ENCODE results near the gene SLC16A14. TPM values are rescaled to one million over a fixed set of nuclear protein-coding genes. Genes with fewer than 3 reads are reported as not detected.

Gene SLC16A14
- polyA plus RNA-seq, 3 donors = not detected

DNA sequence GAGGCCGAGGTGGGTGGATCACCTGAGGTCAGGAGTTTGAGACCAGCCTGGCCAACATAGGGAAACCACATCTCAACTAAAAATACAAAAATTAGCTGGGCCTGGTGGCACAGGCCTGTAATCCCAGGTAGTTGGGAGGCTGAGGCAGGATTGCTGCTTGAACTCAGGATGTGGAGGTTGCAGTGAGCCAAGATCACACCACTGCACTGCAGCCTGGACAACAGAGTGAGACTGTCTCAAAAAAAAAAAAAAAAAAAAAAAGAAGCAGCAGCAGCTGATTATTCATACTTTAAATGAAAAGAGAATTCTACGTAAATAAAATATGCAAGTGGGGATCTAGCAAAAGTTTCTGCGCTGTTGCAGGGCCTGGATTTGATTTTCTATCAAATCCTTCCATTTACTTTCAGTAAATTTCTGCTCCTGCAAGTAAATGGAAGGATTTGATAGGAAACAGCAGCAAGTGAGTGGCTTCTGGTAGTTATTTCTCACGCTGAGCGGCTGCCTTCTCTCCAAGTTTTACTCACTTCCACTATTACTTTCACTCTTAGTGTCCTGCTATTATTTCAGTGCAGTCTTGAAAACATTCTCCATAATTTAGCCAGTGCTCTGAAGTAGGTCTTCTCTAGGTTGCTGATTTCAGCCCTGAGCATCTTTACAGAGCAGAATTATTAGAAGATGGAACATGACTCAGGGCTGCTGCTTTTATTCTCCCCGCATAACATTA lies 68.4 kb downstream of the SLC16A14 start:
- no peaks in the 10 kb centered on the region for H3K79me2 ChIP-seq (ENCODE audit: insufficient read depth, low read length)
- DNase-seq = no peak
- TF ChIP-seq, protein P1, sequence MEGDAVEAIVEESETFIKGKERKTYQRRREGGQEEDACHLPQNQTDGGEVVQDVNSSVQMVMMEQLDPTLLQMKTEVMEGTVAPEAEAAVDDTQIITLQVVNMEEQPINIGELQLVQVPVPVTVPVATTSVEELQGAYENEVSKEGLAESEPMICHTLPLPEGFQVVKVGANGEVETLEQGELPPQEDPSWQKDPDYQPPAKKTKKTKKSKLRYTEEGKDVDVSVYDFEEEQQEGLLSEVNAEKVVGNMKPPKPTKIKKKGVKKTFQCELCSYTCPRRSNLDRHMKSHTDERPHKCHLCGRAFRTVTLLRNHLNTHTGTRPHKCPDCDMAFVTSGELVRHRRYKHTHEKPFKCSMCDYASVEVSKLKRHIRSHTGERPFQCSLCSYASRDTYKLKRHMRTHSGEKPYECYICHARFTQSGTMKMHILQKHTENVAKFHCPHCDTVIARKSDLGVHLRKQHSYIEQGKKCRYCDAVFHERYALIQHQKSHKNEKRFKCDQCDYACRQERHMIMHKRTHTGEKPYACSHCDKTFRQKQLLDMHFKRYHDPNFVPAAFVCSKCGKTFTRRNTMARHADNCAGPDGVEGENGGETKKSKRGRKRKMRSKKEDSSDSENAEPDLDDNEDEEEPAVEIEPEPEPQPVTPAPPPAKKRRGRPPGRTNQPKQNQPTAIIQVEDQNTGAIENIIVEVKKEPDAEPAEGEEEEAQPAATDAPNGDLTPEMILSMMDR (IDR thresholded peaks at IDR 0.05) = no peak
- peak overlapping the region; percentile 4 for H3K9ac ChIP-seq (ENCODE audit: insufficient read depth, low read length, poor library complexity, severe bottlenecking)
- Mint-ChIP-seq H3K4me1 (peaks cover 4% of the 10 kb centered on the region), H3K36me3 (no peaks in the 10 kb centered on the region), H3K27ac (no peak overlapping the region), H3K4me3 (no peak overlapping the region), H3K9me3 (no peaks in the 10 kb centered on the region), H3K27me3 (ENCODE audit: low read depth in 3 of 3) (peaks cover 0 to 2% (median 0%) of the 10 kb centered on the region in 3 donors)
- H3K4me3 ChIP-seq (replicated peaks in 1 of 3; ENCODE audit: low read depth in 2 of 3, low read length in 3 of 3) = no peak overlapping the region
- no peak overlapping the region for H2AFZ ChIP-seq (ENCODE audit: insufficient read depth, low read depth, low read length, poor library complexity, severe bottlenecking)
- no peaks in the 10 kb centered on the region for H4K20me1 ChIP-seq (ENCODE audit: insufficient read depth, low read length)
- H3K27me3 ChIP-seq (ENCODE audit: control insufficient read depth in 2 of 2, insufficient read depth in 2 of 2, low read length in 2 of 2) = no peaks in the 10 kb centered on the region
- H3K27ac ChIP-seq (ENCODE audit: low read depth in 1 of 2, low read length in 2 of 2) = no peak overlapping the region
- intact Hi-C loops (cut with micrococcal nuclease) = no loop called here
- H3K4me1 ChIP-seq (ENCODE audit: control insufficient read depth in 1 of 2, insufficient read depth in 2 of 2, low read length in 2 of 2) = no peaks in the 10 kb centered on the region
- no peaks in the 10 kb centered on the region for H3K9me3 ChIP-seq (replicated peaks in 1 of 2; ENCODE audit: control insufficient read depth in 1 of 2, insufficient read depth in 1 of 2, low read length in 2 of 2)
- no peaks in the 10 kb centered on the region for H3K36me3 ChIP-seq (replicated peaks in 1 of 2; ENCODE audit: control insufficient read depth in 1 of 2, insufficient read depth in 2 of 2, low read length in 2 of 2)
- no CpG with 5 or more reads among the region's 6 CpGs for WGBS (ENCODE audit: insufficient coverage)
- no peak overlapping the region for H3K4me2 ChIP-seq (replicated peaks; ENCODE audit: extremely low read depth, low read length, poor library complexity, severe bottlenecking)

DNA sequence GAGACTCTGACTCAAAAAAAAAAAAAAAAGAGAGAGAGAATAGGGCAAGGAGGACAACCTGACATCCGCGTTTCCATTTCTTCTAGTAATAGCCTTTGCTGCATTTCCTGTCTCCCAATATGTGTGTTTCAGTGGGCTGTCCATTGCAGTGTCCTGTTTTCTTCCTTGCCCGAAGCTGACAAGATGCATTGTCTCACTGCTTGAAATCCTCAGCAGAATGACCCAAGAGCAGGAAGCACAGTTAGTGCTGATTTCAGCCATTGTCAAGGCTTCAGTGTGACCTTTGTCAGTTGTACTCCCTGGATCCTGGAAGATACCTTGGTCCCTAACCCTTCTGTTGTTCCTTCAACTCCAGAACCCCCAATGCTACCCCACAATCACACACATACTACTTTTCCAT lies 71.2 kb downstream of the SLC16A14 start:
- no peaks in the 10 kb centered on the region for H4K20me1 ChIP-seq (ENCODE audit: insufficient read depth, low read length)
- no peaks in the 10 kb centered on the region for H3K79me2 ChIP-seq (ENCODE audit: insufficient read depth, low read length)
- no peak overlapping the region for H2AFZ ChIP-seq (ENCODE audit: insufficient read depth, low read depth, low read length, poor library complexity, severe bottlenecking)
- Mint-ChIP-seq H3K4me1 (peaks cover 4% of the 10 kb centered on the region), H3K36me3 (no peaks in the 10 kb centered on the region), H3K27me3 (ENCODE audit: low read depth in 3 of 3) (peaks cover 0 to 2% (median 0%) of the 10 kb centered on the region in 3 donors), H3K9me3 (no peaks in the 10 kb centered on the region), H3K27ac (no peak overlapping the region), H3K4me3 (no peak overlapping the region)
- WGBS (ENCODE audit: insufficient coverage) = 100% methylated on average over 3 of the region's 3 CpGs
- intact Hi-C loops (cut with micrococcal nuclease) = no loop called here
- no peaks in the 10 kb centered on the region for H3K9me3 ChIP-seq (replicated peaks in 1 of 2; ENCODE audit: control insufficient read depth in 1 of 2, insufficient read depth in 1 of 2, low read length in 2 of 2)
- H3K4me3 ChIP-seq (replicated peaks in 1 of 3; ENCODE audit: low read depth in 2 of 3, low read length in 3 of 3) = no peak overlapping the region
- TF ChIP-seq, protein P1 (IDR thresholded peaks at IDR 0.05) = no peak
- H3K4me2 ChIP-seq (replicated peaks; ENCODE audit: extremely low read depth, low read length, poor library complexity, severe bottlenecking) = no peak overlapping the region
- no peak overlapping the region for H3K9ac ChIP-seq (ENCODE audit: insufficient read depth, low read length, poor library complexity, severe bottlenecking)
- H3K4me1 ChIP-seq (ENCODE audit: control insufficient read depth in 1 of 2, insufficient read depth in 2 of 2, low read length in 2 of 2) = no peaks in the 10 kb centered on the region
- H3K27me3 ChIP-seq (ENCODE audit: control insufficient read depth in 2 of 2, insufficient read depth in 2 of 2, low read length in 2 of 2) = no peaks in the 10 kb centered on the region
- H3K27ac ChIP-seq (ENCODE audit: low read depth in 1 of 2, low read length in 2 of 2) = no peak overlapping the region
- no peaks in the 10 kb centered on the region for H3K36me3 ChIP-seq (replicated peaks in 1 of 2; ENCODE audit: control insufficient read depth in 1 of 2, insufficient read depth in 2 of 2, low read length in 2 of 2)
- DNase-seq = no peak

Data from CD14-positive monocyte (primary cell).